ENCODE data around the gene LMNA. TPM values are rescaled to one million over a fixed set of nuclear protein-coding genes. Genes with fewer than 3 reads are reported as not detected.

Gene LMNA
- total RNA-seq, 2 experiments from 2014 or later, result 435 to 455 TPM

DNA sequence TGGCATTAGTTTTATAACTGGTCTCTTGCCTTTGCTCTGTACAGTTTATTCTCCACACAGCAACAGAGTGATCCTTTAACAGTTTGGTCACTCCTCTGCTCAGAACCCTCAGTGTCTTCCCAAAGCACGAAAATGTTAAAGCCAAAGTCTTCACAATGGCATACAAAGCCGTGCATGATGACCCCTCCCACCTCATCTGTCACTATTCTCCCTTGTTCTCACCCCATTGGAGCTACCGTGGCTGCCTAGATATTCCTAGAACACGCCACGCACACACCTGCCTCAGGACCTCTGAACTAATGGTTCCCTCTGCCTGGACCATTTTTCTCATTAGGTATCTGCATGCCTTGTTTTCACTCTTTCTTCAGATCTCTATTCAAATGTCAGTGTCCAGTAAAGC lies 30.2 kb downstream of the LMNA start:
- intact Hi-C loops (cut with DNase I, micrococcal nuclease), result loop anchor here in 1 of 2 experiments (5.0 kb wide), 2 partner anchors 48 to 173 kb away; partner anchors contain the start of gene SLC25A44

DNA sequence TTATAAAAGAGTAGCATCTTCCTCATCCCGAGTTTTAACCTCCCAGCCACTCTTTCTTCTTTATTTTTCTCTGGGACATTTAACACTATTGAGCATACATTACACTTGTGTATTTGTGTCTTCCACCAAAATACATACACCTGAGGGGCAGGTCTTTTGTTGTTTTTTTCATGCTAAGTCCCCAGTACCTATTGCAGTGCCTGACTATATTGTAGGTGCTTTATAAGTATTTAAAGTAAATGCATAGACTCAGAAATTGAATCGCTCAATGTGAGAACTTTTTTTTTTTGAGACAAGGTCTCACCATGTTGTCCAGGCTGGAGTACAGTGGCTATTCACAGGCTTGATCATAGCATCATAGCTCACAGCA lies 31.1 kb downstream of the LMNA start:
- ATAC-seq (ENCODE audit: poor library complexity) (no peak), DNase-seq (no peak)
- Histone ChIP-seq H3K4me3 (ENCODE audit: low read length) (no peak overlapping the region), H3K9me3 (ENCODE audit: control insufficient read depth in 1 of 2, insufficient read depth in 1 of 2, low read length in 2 of 2) (no peaks in the 10 kb centered on the region), H3K36me3 (ENCODE audit: insufficient read depth, low read length) (no peaks in the 10 kb centered on the region), H3K27me3 (ENCODE audit: control insufficient read depth in 1 of 2, insufficient read depth in 2 of 2, low read length in 2 of 2) (no peaks in the 10 kb centered on the region), H3K27ac (ENCODE audit: low read depth in 1 of 2, low read length in 2 of 2) (no peak overlapping the region), H3K4me1 (ENCODE audit: insufficient read depth, low read length) (peaks cover 26% of the 10 kb centered on the region)
- Mint-ChIP-seq H3K9me3 (no peaks in the 10 kb centered on the region), H3K27me3 (peaks cover 5% of the 10 kb centered on the region), H3K27ac (peak overlapping the region; percentile 71), H3K36me3 (ENCODE audit: low read depth) (no peaks in the 10 kb centered on the region), H3K4me1 (ENCODE audit: low read depth) (peaks cover 24% of the 10 kb centered on the region), H3K4me3 (no peak overlapping the region)
- CTCF ChIA-PET, result interaction anchor here (0.5 to 4.8 kb wide), 4 partner anchors 33 to 128 kb away, joined by 4 to 31 read pairs (median 13); no protein-coding TSS in a partner anchor
- POLR2A ChIA-PET, result interaction anchor here (1.0 to 3.5 kb wide), 2 partner anchors 67 to 80 kb away, joined by 3 to 16 read pairs; partner anchors contain the start of gene PMF1
- intact Hi-C loops (cut with DNase I, micrococcal nuclease), result loop anchor here (1.0 to 5.0 kb wide), 4 partner anchors 47 to 174 kb away; partner anchors contain the start of gene SLC25A44 (in 1 of the 2)
- TF ChIP-seq CTCF (IDR thresholded peaks at IDR 0.05), result no peak

More for the DNA sequence above, 30.2 kb downstream of the LMNA start:
- Mint-ChIP-seq H3K4me1 (ENCODE audit: low read depth) (peaks cover 24% of the 10 kb centered on the region), H3K27me3 (peaks cover 5% of the 10 kb centered on the region), H3K4me3 (no peak overlapping the region), H3K9me3 (no peaks in the 10 kb centered on the region), H3K36me3 (ENCODE audit: low read depth) (no peaks in the 10 kb centered on the region), H3K27ac (no peak overlapping the region)
- H3K27ac ChIP-seq (ENCODE audit: low read depth in 1 of 2, low read length in 2 of 2), result no peak overlapping the region
- ATAC-seq (ENCODE audit: poor library complexity) (no peak), DNase-seq (peak in 1 of 14 experiments; percentile 51)
- peaks cover 26% of the 10 kb centered on the region for H3K4me1 ChIP-seq (ENCODE audit: insufficient read depth, low read length)
- H3K27me3 ChIP-seq (ENCODE audit: control insufficient read depth in 1 of 2, insufficient read depth in 2 of 2, low read length in 2 of 2), result no peaks in the 10 kb centered on the region
- no peaks in the 10 kb centered on the region for H3K9me3 ChIP-seq (ENCODE audit: control insufficient read depth in 1 of 2, insufficient read depth in 1 of 2, low read length in 2 of 2)
- TF ChIP-seq CTCF (IDR thresholded peaks at IDR 0.05), result no peak
- ChIA-PET POLR2A (interaction anchor here (3.5 kb wide), 1 partner anchor 81 kb away, joined by 16 read pairs; no protein-coding TSS in a partner anchor), CTCF (interaction anchor here (4.8 kb wide), 1 partner anchor 48 kb away, joined by 22 read pairs; no protein-coding TSS in a partner anchor)
- no peak overlapping the region for H3K4me3 ChIP-seq (ENCODE audit: low read length)
- no peaks in the 10 kb centered on the region for H3K36me3 ChIP-seq (ENCODE audit: insufficient read depth, low read length)

GRCh38 chr1:156146020-156146768 lies 31.7 kb downstream of the LMNA start:
- ATAC-seq (ENCODE audit: poor library complexity) (peak; percentile 76), DNase-seq (peak in 8 of 14 experiments; percentile 25 to 83 (median 47))
- Histone ChIP-seq H3K27ac (ENCODE audit: low read depth in 1 of 2, low read length in 2 of 2) (no peak overlapping the region), H3K27me3 (ENCODE audit: control insufficient read depth in 1 of 2, insufficient read depth in 2 of 2, low read length in 2 of 2) (no peaks in the 10 kb centered on the region), H3K9me3 (ENCODE audit: control insufficient read depth in 1 of 2, insufficient read depth in 1 of 2, low read length in 2 of 2) (no peaks in the 10 kb centered on the region), H3K4me1 (ENCODE audit: insufficient read depth, low read length) (peaks cover 30% of the 10 kb centered on the region), H3K36me3 (ENCODE audit: insufficient read depth, low read length) (no peaks in the 10 kb centered on the region), H3K4me3 (ENCODE audit: low read length) (no peak overlapping the region)
- ChIA-PET POLR2A (interaction anchor here (1.0 to 3.5 kb wide), 3 partner anchors 47 to 79 kb away, joined by 3 to 16 read pairs (median 3); partner anchors contain the start of gene PMF1), CTCF (interaction anchor here (0.5 to 4.8 kb wide), 6 partner anchors 32 to 128 kb away, joined by 3 to 31 read pairs (median 9); no protein-coding TSS in a partner anchor)
- peak overlapping the region; percentile 71 for H3K27ac Mint-ChIP-seq
- intact Hi-C loops (cut with DNase I, micrococcal nuclease), result loop anchor here (1.0 to 5.0 kb wide), 4 partner anchors 46 to 173 kb away; partner anchors contain the start of gene SLC25A44 (in 1 of the 2)
- H3K4me1 Mint-ChIP-seq (ENCODE audit: low read depth), result peaks cover 24% of the 10 kb centered on the region
- peaks cover 5% of the 10 kb centered on the region for H3K27me3 Mint-ChIP-seq
- TF ChIP-seq CTCF (IDR thresholded peaks at IDR 0.05), result peak; percentile 73
- no peaks in the 10 kb centered on the region for H3K9me3 Mint-ChIP-seq
- peak overlapping the region; percentile 60 for H3K4me3 Mint-ChIP-seq
- no peaks in the 10 kb centered on the region for H3K36me3 Mint-ChIP-seq (ENCODE audit: low read depth)

Data from CD4-positive, alpha-beta T cell (primary cell).